HG03139 (cell line): Measurements from ENCODE around the gene GRB10.

Experiments used
- ATAC-seq: cut with Tn5 transposase; IDR thresholded peaks from one replicate; pipeline ENCODE4 v1.9.1; 2021; ENCODE audit not compliant: unreplicated experiment

The GRB10 gene

GRCh38 chr7:50641442-50642405 lies 141.0 kb downstream of the GRB10 start:
- ATAC-seq, result no peak

GRCh38 chr7:50640779-50641178 lies 141.9 kb downstream of the GRB10 start:
- ATAC-seq, result no peak

GRCh38 chr7:50640256-50640655 lies 142.4 kb downstream of the GRB10 start:
- no peak for ATAC-seq

GRCh38 chr7:50637725-50638643 lies 144.7 kb downstream of the GRB10 start:
- ATAC-seq, result no peak

GRCh38 chr7:50634378-50634777 lies 148.3 kb downstream of the GRB10 start:
- no peak for ATAC-seq

- no peak for ATAC-seq
These were observed 149.3 kb downstream of the GRB10 start for GRCh38 chr7:50633414-50633710.

GRCh38 chr7:50632561-50633413 lies 149.9 kb downstream of the GRB10 start:
- ATAC-seq, result no peak

- no peak for ATAC-seq
These were observed 151.1 kb downstream of the GRB10 start for GRCh38 chr7:50631639-50632038.

- no peak for ATAC-seq
These were observed 151.6 kb downstream of the GRB10 start for GRCh38 chr7:50631100-50631499.

GRCh38 chr7:50629238-50629901 lies 153.3 kb downstream of the GRB10 start:
- ATAC-seq, result no peak

- no peak for ATAC-seq
These were observed 154.1 kb downstream of the GRB10 start for GRCh38 chr7:50628434-50629084.

- no peak for ATAC-seq
These were observed 154.8 kb downstream of the GRB10 start for GRCh38 chr7:50627824-50628361.

- ATAC-seq, result no peak
These were observed 156.4 kb downstream of the GRB10 start for GRCh38 chr7:50626286-50626685.

GRCh38 chr7:50625360-50625759 lies 157.3 kb downstream of the GRB10 start:
- no peak for ATAC-seq

- ATAC-seq, result no peak
These were observed 159.9 kb downstream of the GRB10 start for GRCh38 chr7:50622821-50623220.

GRCh38 chr7:50621973-50622490 lies 160.7 kb downstream of the GRB10 start:
- no peak for ATAC-seq

GRCh38 chr7:50621206-50621605 lies 161.5 kb downstream of the GRB10 start:
- no peak for ATAC-seq

GRCh38 chr7:50620433-50620832 lies 162.3 kb downstream of the GRB10 start:
- no peak for ATAC-seq

- no peak for ATAC-seq
These were observed 163.0 kb downstream of the GRB10 start for GRCh38 chr7:50619684-50620083.
